Measurements from ENCODE around the gene ATP6V1C2. TPM values are rescaled to one million over a fixed set of nuclear protein-coding genes. Genes with fewer than 3 reads are reported as not detected.

The ATP6V1C2 gene
- total and polyA plus RNA-seq, 2 of the 4 experiments (the other 2 are of a cell fraction): not detected

DNA sequence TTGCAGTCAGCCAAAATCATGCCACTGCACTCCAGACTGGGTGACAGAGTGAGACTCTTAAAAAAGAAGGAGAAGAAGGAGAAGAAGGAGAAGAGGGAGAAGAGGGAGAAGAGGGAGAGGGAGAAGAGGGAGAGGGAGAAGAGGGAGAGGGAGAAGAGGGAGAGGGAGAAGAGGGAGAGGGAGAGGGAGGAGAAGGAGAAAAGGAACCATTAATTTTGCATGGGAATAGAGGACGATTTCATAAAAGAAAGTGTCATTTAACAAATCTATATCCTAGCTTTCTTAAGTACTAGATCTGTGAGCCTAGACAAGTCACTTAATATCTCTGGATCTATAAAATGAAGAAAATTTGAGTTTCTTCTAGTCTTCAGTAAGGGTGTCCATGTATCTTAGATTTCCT lies 41.2 kb upstream of the ATP6V1C2 start:
- H2BK20ac ChIP-seq (ENCODE audit: low read depth, low read length): no peak overlapping the region
- peaks cover 7% of the 10 kb centered on the region for H3K36me3 ChIP-seq (ENCODE audit: control insufficient read depth, insufficient read depth, low read length)
- H2BK15ac ChIP-seq (ENCODE audit: low read depth, low read length): no peak overlapping the region
- H3K79me1 ChIP-seq (ENCODE audit: low read depth in 1 of 2, low read length in 2 of 2): peaks cover 14 to 15% of the 10 kb centered on the region in 2 experiments
- ChIA-PET POLR2A (ENCODE audit: unreplicated experiment) (no interaction called here), CTCF (no interaction called here)
- no peak overlapping the region for H2BK5ac ChIP-seq (ENCODE audit: low read depth, low read length, poor library complexity, severe bottlenecking)
- H3K27me3 ChIP-seq (ENCODE audit: control insufficient read depth, insufficient read depth, low read length): no peaks in the 10 kb centered on the region
- dilution Hi-C loops (cut with HindIII; ENCODE audit: low sequenced_read_pairs, unreplicated experiment) (no loop called here), intact Hi-C loops (cut with micrococcal nuclease) (no loop called here), in situ Hi-C loops (cut with MboI; ENCODE audit: low sequenced_read_pairs) (no loop called here)
- no peak overlapping the region for H4K5ac ChIP-seq (ENCODE audit: low read depth, low read length)
- no peak overlapping the region for H3K56ac ChIP-seq (ENCODE audit: extremely low read depth, insufficient read depth, low read length)
- DNase-seq (no peak), ATAC-seq (ENCODE audit: low read depth) (no peak)
- H3K23ac ChIP-seq (ENCODE audit: low read depth, low read length): no peak overlapping the region
- H3K4me3 ChIP-seq (ENCODE audit: insufficient read depth, low read depth, low read length): no peak overlapping the region
- no CpG with 5 or more reads among the region's 1 CpG for WGBS, 2 experiments (ENCODE audit: extremely low coverage in 2 of 2, insufficient read length in 1 of 2)
- H4K20me1 ChIP-seq (ENCODE audit: insufficient read depth, low read length): no peaks in the 10 kb centered on the region
- no peak overlapping the region for H2AK9ac ChIP-seq (replicated peaks; ENCODE audit: low read depth, low read length, poor library complexity)
- H2AK5ac ChIP-seq (ENCODE audit: low read depth, low read length): no peak overlapping the region
- no peaks in the 10 kb centered on the region for H3K4me1 ChIP-seq (ENCODE audit: control insufficient read depth, insufficient read depth, low read length)
- no peak overlapping the region for H3K14ac ChIP-seq (replicated peaks; ENCODE audit: low read depth, low read length)
- no peaks in the 10 kb centered on the region for H3K9me3 ChIP-seq (ENCODE audit: control insufficient read depth, insufficient read depth, low read length)
- no peak overlapping the region for H3K4ac ChIP-seq (ENCODE audit: low read depth, low read length)
- no peak overlapping the region for H4K8ac ChIP-seq (ENCODE audit: low read depth in 2 of 2, low read length in 2 of 2)
- no peak overlapping the region for H3K9ac ChIP-seq (ENCODE audit: low read depth, low read length)
- H3K4me2 ChIP-seq (ENCODE audit: low read depth, low read length): no peak overlapping the region
- H3K9me1 ChIP-seq (ENCODE audit: insufficient read depth, low read length): no peaks in the 10 kb centered on the region
- TF ChIP-seq RCOR1 (IDR thresholded peaks at IDR 0.05; ENCODE audit: insufficient replicate concordance, low read length) (no peak), MAFK (IDR thresholded peaks at IDR 0.05; ENCODE audit: low read depth, low read length) (no peak), SMC3 (IDR thresholded peaks at IDR 0.05; ENCODE audit: low read depth, low read length) (no peak), FOS (IDR thresholded peaks at IDR 0.05; ENCODE audit: low read depth, low read length) (no peak), RAD21 (IDR thresholded peaks at IDR 0.05; ENCODE audit: low read length) (no peak), MXI1 (IDR thresholded peaks at IDR 0.05; ENCODE audit: borderline replicate concordance, low read depth, low read length) (no peak), NFE2L2 (IDR thresholded peaks at IDR 0.05; ENCODE audit: low read depth, low read length) (no peak), MAZ (IDR thresholded peaks at IDR 0.05; ENCODE audit: borderline replicate concordance, low read depth, low read length) (no peak), RFX5 (IDR thresholded peaks at IDR 0.05; ENCODE audit: low read depth, low read length) (no peak), POLR2A (IDR thresholded peaks at IDR 0.05; ENCODE audit: low read depth, low read length) (no peak), BHLHE40 (IDR thresholded peaks at IDR 0.05; ENCODE audit: low read depth, low read length) (no peak), CEBPB (IDR thresholded peaks at IDR 0.05; ENCODE audit: low read depth, low read length) (no peak)
- TF ChIP-seq, protein P1, sequence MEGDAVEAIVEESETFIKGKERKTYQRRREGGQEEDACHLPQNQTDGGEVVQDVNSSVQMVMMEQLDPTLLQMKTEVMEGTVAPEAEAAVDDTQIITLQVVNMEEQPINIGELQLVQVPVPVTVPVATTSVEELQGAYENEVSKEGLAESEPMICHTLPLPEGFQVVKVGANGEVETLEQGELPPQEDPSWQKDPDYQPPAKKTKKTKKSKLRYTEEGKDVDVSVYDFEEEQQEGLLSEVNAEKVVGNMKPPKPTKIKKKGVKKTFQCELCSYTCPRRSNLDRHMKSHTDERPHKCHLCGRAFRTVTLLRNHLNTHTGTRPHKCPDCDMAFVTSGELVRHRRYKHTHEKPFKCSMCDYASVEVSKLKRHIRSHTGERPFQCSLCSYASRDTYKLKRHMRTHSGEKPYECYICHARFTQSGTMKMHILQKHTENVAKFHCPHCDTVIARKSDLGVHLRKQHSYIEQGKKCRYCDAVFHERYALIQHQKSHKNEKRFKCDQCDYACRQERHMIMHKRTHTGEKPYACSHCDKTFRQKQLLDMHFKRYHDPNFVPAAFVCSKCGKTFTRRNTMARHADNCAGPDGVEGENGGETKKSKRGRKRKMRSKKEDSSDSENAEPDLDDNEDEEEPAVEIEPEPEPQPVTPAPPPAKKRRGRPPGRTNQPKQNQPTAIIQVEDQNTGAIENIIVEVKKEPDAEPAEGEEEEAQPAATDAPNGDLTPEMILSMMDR (conservative IDR thresholded peaks at IDR 0.05; ENCODE audit: low read depth, low read length): no peak
- TF ChIP-seq, protein P2, sequence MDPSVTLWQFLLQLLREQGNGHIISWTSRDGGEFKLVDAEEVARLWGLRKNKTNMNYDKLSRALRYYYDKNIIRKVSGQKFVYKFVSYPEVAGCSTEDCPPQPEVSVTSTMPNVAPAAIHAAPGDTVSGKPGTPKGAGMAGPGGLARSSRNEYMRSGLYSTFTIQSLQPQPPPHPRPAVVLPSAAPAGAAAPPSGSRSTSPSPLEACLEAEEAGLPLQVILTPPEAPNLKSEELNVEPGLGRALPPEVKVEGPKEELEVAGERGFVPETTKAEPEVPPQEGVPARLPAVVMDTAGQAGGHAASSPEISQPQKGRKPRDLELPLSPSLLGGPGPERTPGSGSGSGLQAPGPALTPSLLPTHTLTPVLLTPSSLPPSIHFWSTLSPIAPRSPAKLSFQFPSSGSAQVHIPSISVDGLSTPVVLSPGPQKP (IDR thresholded peaks at IDR 0.05; ENCODE audit: borderline replicate concordance, low read depth, low read length): no peak
- TF ChIP-seq, protein P3, sequence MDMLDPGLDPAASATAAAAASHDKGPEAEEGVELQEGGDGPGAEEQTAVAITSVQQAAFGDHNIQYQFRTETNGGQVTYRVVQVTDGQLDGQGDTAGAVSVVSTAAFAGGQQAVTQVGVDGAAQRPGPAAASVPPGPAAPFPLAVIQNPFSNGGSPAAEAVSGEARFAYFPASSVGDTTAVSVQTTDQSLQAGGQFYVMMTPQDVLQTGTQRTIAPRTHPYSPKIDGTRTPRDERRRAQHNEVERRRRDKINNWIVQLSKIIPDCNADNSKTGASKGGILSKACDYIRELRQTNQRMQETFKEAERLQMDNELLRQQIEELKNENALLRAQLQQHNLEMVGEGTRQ (IDR thresholded peaks at IDR 0.05; ENCODE audit: low read depth, low read length): no peak
- H4K91ac ChIP-seq (ENCODE audit: insufficient read depth, low read depth, low read length): no peak overlapping the region
- H2BK120ac ChIP-seq (ENCODE audit: low read depth, low read length): no peak overlapping the region
- H3K27ac ChIP-seq (ENCODE audit: insufficient read depth, low read length): no peak overlapping the region
- H3K18ac ChIP-seq (ENCODE audit: low read depth, low read length): no peak overlapping the region
- H2AFZ ChIP-seq (replicated peaks; ENCODE audit: low read length, poor library complexity): no peak overlapping the region
- no TSS peak for BruUV-seq (replicated peaks)
